ENCODE results near the gene ME3.

- TF ChIP-seq TAF1 (IDR thresholded peaks at IDR 0.05; ENCODE audit: borderline replicate concordance, insufficient read depth, low read length): no peak
- no peak for TF ChIP-seq POLR2AphosphoS5 (IDR thresholded peaks at IDR 0.05; ENCODE audit: low read depth, low read length)
- TF ChIP-seq, protein P1, sequence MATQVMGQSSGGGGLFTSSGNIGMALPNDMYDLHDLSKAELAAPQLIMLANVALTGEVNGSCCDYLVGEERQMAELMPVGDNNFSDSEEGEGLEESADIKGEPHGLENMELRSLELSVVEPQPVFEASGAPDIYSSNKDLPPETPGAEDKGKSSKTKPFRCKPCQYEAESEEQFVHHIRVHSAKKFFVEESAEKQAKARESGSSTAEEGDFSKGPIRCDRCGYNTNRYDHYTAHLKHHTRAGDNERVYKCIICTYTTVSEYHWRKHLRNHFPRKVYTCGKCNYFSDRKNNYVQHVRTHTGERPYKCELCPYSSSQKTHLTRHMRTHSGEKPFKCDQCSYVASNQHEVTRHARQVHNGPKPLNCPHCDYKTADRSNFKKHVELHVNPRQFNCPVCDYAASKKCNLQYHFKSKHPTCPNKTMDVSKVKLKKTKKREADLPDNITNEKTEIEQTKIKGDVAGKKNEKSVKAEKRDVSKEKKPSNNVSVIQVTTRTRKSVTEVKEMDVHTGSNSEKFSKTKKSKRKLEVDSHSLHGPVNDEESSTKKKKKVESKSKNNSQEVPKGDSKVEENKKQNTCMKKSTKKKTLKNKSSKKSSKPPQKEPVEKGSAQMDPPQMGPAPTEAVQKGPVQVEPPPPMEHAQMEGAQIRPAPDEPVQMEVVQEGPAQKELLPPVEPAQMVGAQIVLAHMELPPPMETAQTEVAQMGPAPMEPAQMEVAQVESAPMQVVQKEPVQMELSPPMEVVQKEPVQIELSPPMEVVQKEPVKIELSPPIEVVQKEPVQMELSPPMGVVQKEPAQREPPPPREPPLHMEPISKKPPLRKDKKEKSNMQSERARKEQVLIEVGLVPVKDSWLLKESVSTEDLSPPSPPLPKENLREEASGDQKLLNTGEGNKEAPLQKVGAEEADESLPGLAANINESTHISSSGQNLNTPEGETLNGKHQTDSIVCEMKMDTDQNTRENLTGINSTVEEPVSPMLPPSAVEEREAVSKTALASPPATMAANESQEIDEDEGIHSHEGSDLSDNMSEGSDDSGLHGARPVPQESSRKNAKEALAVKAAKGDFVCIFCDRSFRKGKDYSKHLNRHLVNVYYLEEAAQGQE (IDR thresholded peaks at IDR 0.05; ENCODE audit: insufficient read depth in 1 of 2, low read depth in 2 of 2, low read length in 2 of 2): no peak
Observed at GRCh38 chr11:86514453-86514852, 158.0 kb downstream of the ME3 start.

All from PFSK-1 (cell line).